Erythroblast (primary cell): Measurements from ENCODE around the gene CENPM.

Source experiments
- GATA1 ChIP-seq: IDR thresholded peaks from 2 replicates; pipeline ENCODE4 v1.6.1; 2011; ENCODE audit warnings: low read depth, mild to moderate bottlenecking, control low read depth, low read length, moderate library complexity
- POLR2A ChIP-seq: IDR thresholded peaks from 2 replicates; pipeline ENCODE4 v1.6.1; 2011; ENCODE audit warnings: mild to moderate bottlenecking, low read length

- TF ChIP-seq POLR2A (no peak), GATA1 (no peak)
Observed at GRCh38 chr22:41983513-41984405, 36.8 kb upstream of the CENPM start.
